Mucosa of descending colon (tissue), 3 donors: Measurements from ENCODE around the gene DCTN4. TPM values are rescaled to one million over a fixed set of nuclear protein-coding genes. Genes with fewer than 3 reads are reported as not detected.

ENCODE experiments used
- ATAC-seq: fragments of 200-7000 bp; cut with Tn5 transposase; one replicate; pipeline ENCODE4 v1.9.1; 2020; ENCODE audit warnings: mild to moderate bottlenecking, moderate library complexity
- DNase-seq, 3 donors: peaks; one replicate each; pipeline ENCODE4 v3.0.0-alpha.2; 2020
- H3K36me3 ChIP-seq: fragments of 200-600 bp; one replicate; pipeline ENCODE4 v1.8.0; 2021; ENCODE audit warnings: low read depth, mild to moderate bottlenecking
- H3K4me1 ChIP-seq: fragments of 200-600 bp; one replicate; pipeline ENCODE4 v1.8.0; 2021; ENCODE audit warnings: low read depth, mild to moderate bottlenecking
- H3K4me3 ChIP-seq: fragments of 200-600 bp; one replicate; pipeline ENCODE4 v1.8.0; 2021; ENCODE audit warnings: mild to moderate bottlenecking
- H3K9me3 ChIP-seq: fragments of 200-600 bp; one replicate; pipeline ENCODE4 v1.8.0; 2021; ENCODE audit warnings: mild to moderate bottlenecking
- intact Hi-C, 2 donors: fragments of 100-400 bp; cut with DNase I in 1 of 2; cut with micrococcal nuclease in 1 of 2; formaldehyde crosslinking; loops; one replicate each; pipeline versions ENCODE4 v1.11.0 to v1.11.1; 2022; cut with DNase I, micrococcal nuclease
- total RNA-seq, 3 donors: library from RNA; stranded (reverse); fragmentation: NEBNext Ultra II Directional in 2 of 3; extraction: Animal tissue kit (Norgen Biotek cat#: 25700) in 2 of 3; gene quantifications; one replicate each; pipeline versions ENCODE4 v1.2.1 to v1.2.4, GENCODE V29; 2021 to 2023
- TF ChIP-seq, protein P1 (sequence below): fragments of 200-600 bp; IDR thresholded peaks from one replicate; pipeline ENCODE4 v1.8.0; 2022; ENCODE audit warnings: antibody characterized with exemption, mild to moderate bottlenecking
- donor health status: DM: no; HTN: no; CAD: no; lungs with moderate emphysema.
- donor health status: DM: no; HTN: no; CAD: no.
- donor health status: DM: no; HTN: yes; CAD: no.

Gene DCTN4
- total RNA-seq, 3 donors from 2014 or later = 50.8 to 56.4 (median 52.9) TPM

GRCh38 chr5:150765011-150765798 is 6.4 kb upstream of the DCTN4 start:
- intact Hi-C loops = no loop called here
- ATAC-seq = peak; percentile 36
- TF ChIP-seq, protein P1, sequence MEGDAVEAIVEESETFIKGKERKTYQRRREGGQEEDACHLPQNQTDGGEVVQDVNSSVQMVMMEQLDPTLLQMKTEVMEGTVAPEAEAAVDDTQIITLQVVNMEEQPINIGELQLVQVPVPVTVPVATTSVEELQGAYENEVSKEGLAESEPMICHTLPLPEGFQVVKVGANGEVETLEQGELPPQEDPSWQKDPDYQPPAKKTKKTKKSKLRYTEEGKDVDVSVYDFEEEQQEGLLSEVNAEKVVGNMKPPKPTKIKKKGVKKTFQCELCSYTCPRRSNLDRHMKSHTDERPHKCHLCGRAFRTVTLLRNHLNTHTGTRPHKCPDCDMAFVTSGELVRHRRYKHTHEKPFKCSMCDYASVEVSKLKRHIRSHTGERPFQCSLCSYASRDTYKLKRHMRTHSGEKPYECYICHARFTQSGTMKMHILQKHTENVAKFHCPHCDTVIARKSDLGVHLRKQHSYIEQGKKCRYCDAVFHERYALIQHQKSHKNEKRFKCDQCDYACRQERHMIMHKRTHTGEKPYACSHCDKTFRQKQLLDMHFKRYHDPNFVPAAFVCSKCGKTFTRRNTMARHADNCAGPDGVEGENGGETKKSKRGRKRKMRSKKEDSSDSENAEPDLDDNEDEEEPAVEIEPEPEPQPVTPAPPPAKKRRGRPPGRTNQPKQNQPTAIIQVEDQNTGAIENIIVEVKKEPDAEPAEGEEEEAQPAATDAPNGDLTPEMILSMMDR = no peak

DNA sequence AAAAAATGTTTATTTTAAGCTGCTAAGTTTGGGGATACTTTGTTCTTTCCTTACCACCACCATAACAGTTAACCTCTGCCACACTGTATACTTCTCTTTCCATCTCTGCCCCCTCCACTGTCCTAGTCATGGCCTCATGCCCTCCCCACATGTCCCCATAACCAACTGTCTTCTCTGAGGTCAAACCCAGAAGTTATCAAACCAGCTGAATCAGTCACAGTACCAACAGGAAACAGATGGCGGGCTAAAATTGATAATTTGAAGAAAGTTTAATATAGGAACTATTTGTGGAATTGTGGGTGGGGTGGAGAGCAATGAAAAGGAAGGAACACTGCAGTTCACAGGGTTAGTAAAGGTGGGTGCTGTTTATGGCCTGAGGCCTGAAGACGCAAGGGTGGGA is 5.7 kb upstream of the DCTN4 start:
- Histone ChIP-seq H3K9me3 (no peaks in the 10 kb centered on the region), H3K4me3 (no peak overlapping the region), H3K36me3 (no peaks in the 10 kb centered on the region), H3K4me1 (no peaks in the 10 kb centered on the region)
- ATAC-seq (peak; percentile 29), DNase-seq (no peak)
- intact Hi-C loops = no loop called here
- TF ChIP-seq, protein P1 = no peak

More at GRCh38 chr5:150765011-150765798, 6.4 kb upstream of the DCTN4 start:
- Histone ChIP-seq H3K4me3 (no peak overlapping the region), H3K9me3 (no peaks in the 10 kb centered on the region), H3K36me3 (no peaks in the 10 kb centered on the region), H3K4me1 (no peaks in the 10 kb centered on the region)
- DNase-seq = no peak

GRCh38 chr5:150763023-150763769 is 4.4 kb upstream of the DCTN4 start:
- no peak overlapping the region for H3K4me3 ChIP-seq
- H3K9me3 ChIP-seq = no peaks in the 10 kb centered on the region
- no peaks in the 10 kb centered on the region for H3K4me1 ChIP-seq
- DNase-seq (peak in 1 of 3 donors; percentile 17), ATAC-seq (no peak)
- intact Hi-C loops = no loop called here
- H3K36me3 ChIP-seq = no peaks in the 10 kb centered on the region
- TF ChIP-seq, protein P1 = no peak

- H3K9me3 ChIP-seq = no peaks in the 10 kb centered on the region
- intact Hi-C loops = no loop called here
- peaks cover 7% of the 10 kb centered on the region for H3K4me1 ChIP-seq
- no peak overlapping the region for H3K4me3 ChIP-seq
- DNase-seq (no peak), ATAC-seq (no peak)
- H3K36me3 ChIP-seq = no peaks in the 10 kb centered on the region
- TF ChIP-seq, protein P1 = no peak
Measured at GRCh38 chr5:150762211-150762610, 3.4 kb upstream of the DCTN4 start.

DNA sequence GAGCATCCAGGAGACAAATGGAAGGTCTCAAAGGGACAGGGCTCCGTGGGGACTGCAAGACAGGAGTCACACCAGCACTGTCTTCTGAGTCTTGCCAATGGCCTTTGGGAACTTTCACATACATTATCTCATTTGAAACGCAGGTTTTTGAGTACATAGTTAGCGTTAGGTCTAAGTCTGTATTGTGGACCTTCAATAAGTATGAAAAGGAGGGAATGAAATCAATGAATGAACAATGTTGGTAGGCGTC is 442 bp upstream of the DCTN4 start:
- Histone ChIP-seq H3K9me3 (no peaks in the 10 kb centered on the region), H3K4me3 (no peak overlapping the region), H3K36me3 (no peaks in the 10 kb centered on the region), H3K4me1 (peaks cover 9% of the 10 kb centered on the region)
- DNase-seq (no peak), ATAC-seq (no peak)
- intact Hi-C loops = no loop called here
- TF ChIP-seq, protein P1 = no peak
